Amniotic stem cell (primary cell): ENCODE results near the gene ISL1.

Experiments
- DNase-seq: peaks from one replicate; lab custom pipeline; 2025; lab: John Stamatoyannopoulos, UW

The ISL1 gene

DNA sequence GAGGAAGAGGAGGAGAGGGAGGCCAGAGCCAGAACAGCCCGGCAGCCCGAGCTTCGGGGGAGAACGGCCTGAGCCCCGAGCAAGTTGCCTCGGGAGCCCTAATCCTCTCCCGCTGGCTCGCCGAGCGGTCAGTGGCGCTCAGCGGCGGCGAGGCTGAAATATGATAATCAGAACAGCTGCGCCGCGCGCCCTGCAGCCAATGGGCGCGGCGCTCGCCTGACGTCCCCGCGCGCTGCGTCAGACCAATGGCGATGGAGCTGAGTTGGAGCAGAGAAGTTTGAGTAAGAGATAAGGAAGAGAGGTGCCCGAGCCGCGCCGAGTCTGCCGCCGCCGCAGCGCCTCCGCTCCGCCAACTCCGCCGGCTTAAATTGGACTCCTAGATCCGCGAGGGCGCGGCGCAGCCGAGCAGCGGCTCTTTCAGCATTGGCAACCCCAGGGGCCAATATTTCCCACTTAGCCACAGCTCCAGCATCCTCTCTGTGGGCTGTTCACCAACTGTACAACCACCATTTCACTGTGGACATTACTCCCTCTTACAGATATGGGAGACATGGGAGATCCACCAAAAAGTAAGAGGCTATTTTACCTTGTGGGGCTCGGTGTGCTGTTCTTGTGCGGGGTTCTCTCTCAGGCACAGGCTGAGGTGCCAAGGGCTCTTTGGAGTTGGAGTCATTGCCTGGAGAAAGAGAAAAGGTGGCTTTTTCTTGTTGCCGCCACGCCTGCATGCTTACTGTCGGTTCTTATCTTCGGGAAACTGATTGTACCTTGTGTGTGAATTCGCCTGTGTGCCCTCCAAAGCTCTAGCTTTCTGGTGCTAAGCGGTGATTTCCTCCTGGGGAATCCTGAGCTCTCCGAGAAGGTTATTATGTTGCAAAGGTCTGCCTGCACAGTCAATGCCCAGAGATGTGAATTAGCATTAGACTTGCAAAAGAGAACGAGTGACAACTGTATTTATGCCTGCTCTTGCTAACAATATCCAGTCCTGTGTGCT, at the start of gene ISL1:
TSS of gene ISL1 (plus strand) at position 318 of the 991 bp plus-strand sequence. CDS start at position 542, 224 bp downstream.
- peak; percentile 35 for DNase-seq

- no peak for DNase-seq
Observed at GRCh38 chr5:51336878-51337277, 46.4 kb upstream of the ISL1 start.

DNA sequence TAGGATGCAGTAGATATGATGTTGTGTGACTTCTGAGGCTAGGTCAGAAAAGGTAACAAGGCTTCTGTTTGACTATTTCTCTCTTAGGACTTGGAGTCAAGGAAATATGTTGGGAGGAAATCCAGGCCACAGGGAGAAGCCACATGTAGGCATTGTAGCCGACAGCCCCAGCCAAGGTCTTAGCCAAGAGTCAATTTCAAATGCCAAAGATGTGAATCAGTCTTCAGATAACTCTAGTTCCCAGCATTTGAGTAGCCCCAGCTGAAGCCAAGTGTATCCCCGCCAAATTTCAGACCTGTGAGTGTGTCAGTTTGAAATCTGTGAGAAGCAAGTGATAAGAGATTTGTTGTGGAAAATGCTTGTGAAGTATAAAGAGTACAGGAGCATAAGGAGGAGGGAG, 38.1 kb upstream of the ISL1 start:
- DNase-seq = no peak

DNA sequence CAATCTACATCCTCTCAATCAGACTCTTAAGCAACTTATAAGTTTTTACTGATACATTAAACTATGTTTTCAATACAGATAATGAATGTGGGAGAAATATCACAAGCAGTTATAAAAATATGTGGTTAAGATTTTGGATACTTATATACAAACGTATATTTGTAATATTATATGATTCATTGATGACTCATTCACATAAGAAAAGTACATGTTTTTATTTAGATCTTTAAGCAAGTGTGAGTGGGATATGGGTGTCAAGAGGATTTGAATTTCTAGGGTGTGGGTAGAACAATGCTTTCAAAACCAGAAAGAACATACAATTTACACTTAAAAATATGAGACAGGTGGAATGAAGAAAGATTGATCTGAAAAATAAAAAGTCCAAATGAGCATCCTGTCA, 36.1 kb upstream of the ISL1 start:
- no peak for DNase-seq

DNA sequence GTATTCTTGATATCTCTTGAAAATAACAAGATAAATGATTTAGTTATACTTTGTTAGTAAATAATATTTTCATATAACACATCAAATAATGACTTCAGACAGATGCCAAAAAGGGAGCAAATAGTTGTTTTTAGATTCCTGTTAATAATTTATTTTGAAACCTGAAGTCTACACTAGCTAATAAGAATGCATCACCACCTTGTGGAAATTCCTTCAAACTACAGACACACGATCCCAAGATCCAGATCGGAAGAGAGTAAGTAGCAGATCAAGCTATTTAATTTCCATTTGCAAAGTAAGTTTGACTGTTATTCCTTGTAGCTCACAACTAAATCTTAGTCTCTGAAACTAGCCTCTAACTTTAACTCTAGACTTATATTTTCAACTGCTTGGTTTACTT, 35.5 kb upstream of the ISL1 start:
- no peak for DNase-seq

DNA sequence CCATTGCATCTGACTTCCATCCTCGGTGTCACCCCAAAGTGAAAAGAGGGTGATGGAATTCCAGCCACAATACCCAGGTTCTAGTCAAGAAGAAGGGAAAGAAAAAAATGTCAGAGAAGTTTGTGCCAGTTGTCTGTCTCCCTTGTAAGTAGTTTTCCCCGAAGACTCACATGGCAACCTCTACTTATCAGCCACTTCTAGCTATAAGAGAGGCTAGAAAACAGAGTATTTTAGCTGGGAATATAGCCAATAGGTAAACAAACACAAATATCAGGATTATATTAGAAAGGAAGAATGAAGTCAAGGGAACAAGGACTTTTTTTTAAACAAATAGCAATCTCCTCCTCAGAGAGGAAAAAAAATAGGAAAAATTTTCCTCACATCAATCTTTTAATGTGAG, 12.2 kb upstream of the ISL1 start:
- DNase-seq = no peak

GRCh38 chr5:51373880-51374523, 9.2 kb upstream of the ISL1 start:
- no peak for DNase-seq

- no peak for DNase-seq
Observed at GRCh38 chr5:51375084-51375483, 8.2 kb upstream of the ISL1 start.

GRCh38 chr5:51376509-51376908, 6.7 kb upstream of the ISL1 start:
- DNase-seq = no peak

GRCh38 chr5:51377151-51378060, 5.8 kb upstream of the ISL1 start:
- no peak for DNase-seq

- no peak for DNase-seq
Observed at GRCh38 chr5:51378061-51378409, 5.2 kb upstream of the ISL1 start.

- no peak for DNase-seq
Observed at GRCh38 chr5:51378448-51379330, 4.6 kb upstream of the ISL1 start.

- no peak for DNase-seq
Observed at GRCh38 chr5:51379331-51379700, 3.9 kb upstream of the ISL1 start.

DNA sequence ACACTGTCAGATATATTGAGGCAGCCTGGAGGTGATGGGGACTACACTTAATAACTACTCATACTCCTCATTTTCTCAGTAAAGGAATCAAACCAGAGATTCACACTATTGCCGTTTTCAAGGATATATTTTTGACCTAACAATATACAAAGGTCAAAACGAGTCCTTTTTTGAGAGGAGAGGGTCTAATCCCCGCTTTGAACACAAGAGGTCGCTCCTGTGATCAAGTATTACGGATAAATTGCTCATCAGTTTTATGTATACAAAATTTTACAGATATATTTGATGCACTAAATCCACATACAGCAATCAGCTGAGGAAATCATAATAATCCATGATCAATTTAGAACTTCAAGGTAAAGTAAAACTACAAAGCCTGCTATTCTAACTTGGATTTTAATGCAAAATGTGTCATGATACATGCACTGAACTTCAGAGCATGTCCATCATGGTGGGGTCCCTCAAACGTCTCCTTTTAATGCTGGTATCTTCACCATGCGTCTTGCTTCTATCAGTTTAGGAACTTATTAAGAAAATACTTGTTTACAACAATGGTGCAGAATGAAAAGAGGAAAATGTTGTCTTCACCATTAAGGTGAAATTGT, 2.5 kb upstream of the ISL1 start:
- peak; percentile 0 for DNase-seq

- DNase-seq = no peak
Observed at GRCh38 chr5:51381761-51382474, 1.3 kb upstream of the ISL1 start.

GRCh38 chr5:51382521-51383130, 622 bp upstream of the ISL1 start:
- no peak for DNase-seq

GRCh38 chr5:51384281-51384840, 1.1 kb downstream of the ISL1 start:
- no peak for DNase-seq

DNA sequence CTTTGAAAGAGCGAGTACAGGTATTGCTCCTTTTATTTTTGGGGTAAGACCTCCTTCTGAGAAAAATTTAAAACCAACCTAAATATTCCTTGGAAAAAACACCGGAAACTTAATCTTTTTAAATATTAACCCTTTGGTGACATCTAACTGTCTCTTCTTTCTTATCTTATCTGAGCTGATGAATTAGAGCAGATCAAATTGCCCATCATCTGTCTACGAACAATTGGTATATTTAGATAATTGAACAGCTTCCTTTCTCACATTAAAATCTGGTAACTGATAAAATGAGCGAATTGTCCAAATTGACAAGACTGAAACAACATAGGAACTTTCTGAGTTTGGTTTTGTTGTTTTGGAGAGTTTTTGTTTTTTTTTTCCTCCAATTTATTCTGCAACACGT, 2.0 kb downstream of the ISL1 start:
- no peak for DNase-seq
